GM12872 (cell line): ENCODE results near the gene PACS1.

Experiments
- TF ChIP-seq, protein P1 (sequence below): IDR thresholded peaks from 3 replicates; pipeline ENCODE4 v1.5.1; 2011; ENCODE audit warnings: low read depth, mild to moderate bottlenecking, low read length, moderate library complexity; ENCODE audit not compliant: insufficient read depth

Gene PACS1

GRCh38 chr11:66146074-66146473 is 76.0 kb downstream of the PACS1 start:
- TF ChIP-seq, protein P1, sequence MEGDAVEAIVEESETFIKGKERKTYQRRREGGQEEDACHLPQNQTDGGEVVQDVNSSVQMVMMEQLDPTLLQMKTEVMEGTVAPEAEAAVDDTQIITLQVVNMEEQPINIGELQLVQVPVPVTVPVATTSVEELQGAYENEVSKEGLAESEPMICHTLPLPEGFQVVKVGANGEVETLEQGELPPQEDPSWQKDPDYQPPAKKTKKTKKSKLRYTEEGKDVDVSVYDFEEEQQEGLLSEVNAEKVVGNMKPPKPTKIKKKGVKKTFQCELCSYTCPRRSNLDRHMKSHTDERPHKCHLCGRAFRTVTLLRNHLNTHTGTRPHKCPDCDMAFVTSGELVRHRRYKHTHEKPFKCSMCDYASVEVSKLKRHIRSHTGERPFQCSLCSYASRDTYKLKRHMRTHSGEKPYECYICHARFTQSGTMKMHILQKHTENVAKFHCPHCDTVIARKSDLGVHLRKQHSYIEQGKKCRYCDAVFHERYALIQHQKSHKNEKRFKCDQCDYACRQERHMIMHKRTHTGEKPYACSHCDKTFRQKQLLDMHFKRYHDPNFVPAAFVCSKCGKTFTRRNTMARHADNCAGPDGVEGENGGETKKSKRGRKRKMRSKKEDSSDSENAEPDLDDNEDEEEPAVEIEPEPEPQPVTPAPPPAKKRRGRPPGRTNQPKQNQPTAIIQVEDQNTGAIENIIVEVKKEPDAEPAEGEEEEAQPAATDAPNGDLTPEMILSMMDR, result no peak

GRCh38 chr11:66146940-66147339 is 76.9 kb downstream of the PACS1 start:
- TF ChIP-seq, protein P1, result no peak

- TF ChIP-seq, protein P1, result no peak
Measured at GRCh38 chr11:66150140-66150539, 80.1 kb downstream of the PACS1 start.

DNA sequence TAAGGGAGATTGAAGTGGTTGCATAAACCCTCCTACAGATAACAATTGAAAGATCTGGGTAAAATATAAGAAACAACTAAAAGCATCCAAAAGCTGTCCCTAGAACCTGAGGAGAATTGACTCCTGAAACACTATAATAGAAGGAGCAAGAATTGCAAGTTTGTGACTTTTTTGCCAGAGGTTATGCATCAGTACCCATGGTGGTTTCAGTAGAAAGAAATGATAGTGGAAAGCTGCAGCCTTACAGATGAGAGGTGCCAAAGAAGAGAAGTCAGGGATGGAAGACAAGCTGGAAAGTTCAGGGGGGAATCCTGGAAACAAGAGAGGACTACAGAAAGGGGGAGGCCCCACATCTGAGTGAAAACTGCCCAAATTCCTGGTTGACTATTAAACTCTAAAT is 80.7 kb downstream of the PACS1 start:
- TF ChIP-seq, protein P1, result no peak

DNA sequence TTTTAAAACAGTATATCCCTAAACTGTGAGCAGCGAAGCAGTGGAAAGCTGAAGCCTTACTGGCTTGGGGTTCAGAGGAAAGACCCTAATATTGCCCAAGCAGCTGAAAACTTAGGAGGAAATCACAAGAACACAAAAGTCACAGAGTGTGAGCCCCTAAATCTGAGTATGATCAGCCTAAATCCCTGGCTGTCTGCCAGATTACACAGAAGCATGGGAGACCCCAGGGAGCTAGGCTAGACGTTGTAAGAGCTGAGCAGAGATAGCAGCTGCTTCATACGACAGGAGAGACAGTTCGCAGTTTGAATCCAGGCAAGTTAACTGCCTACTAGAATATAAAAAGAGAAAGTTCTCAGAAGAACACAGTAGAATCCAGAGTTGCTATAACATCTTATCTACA is 81.2 kb downstream of the PACS1 start:
- TF ChIP-seq, protein P1, result no peak

DNA sequence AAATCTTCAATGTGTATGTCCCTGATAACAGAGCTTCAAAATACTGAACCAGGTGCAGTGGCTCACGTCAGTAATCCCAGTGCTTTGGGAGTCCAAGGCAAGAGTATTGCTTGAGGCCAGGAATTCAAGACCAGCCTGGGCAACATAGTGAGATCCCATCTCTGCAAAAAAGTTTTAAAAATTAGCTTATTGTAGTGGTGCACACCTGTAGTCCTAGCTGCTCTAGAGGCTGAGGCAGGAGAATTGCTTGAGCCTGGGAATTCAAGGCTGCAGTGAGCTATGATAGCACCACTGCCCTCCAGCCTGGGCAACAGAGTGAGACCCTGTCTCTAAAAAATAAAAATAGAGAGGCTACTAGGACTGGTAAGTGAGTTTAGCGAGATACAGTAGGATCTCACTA is 84.0 kb downstream of the PACS1 start:
- TF ChIP-seq, protein P1, result no peak

GRCh38 chr11:66155387-66156073 is 85.5 kb downstream of the PACS1 start:
- TF ChIP-seq, protein P1, result no peak
